DND-41 (cell line): Measurements from ENCODE around the gene TRPM3.

Experiments used
- CTCF ChIP-seq: IDR thresholded peaks from 2 replicates; pipeline ENCODE4 v1.5.1; 2012; ENCODE audit warnings: borderline replicate concordance, low read length, moderate library complexity, mild to moderate bottlenecking; ENCODE audit not compliant: poor library complexity, severe bottlenecking; ENCODE audit errors: extremely low read depth
- EZH2 ChIP-seq: IDR thresholded peaks from 3 replicates; pipeline ENCODE4 v1.6.1; 2012; ENCODE audit warnings: borderline replicate concordance, low read depth, mild to moderate bottlenecking, moderate library complexity, low read length, inconsistent platforms; ENCODE audit not compliant: severe bottlenecking

DNA sequence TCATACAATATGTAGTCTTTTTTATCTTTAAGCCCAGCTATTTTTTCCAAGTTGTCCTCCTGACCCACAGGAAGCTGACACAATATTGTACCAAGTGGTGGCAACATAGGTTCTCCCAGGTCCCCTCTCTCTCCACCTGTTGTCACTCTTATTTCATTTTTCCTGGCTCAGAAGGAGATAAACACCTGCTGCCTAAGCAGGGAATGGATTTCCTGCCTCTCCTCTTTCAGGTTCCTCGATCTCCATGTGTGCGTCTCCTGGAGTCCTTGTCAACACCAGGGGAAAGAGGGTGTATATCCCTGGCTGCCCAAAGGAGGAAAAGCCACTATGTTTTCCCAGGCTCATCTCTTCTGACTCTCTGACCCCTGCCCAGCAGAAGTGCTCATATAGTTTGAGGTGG, 625.2 kb downstream of the TRPM3 start:
- TF ChIP-seq CTCF (no peak), EZH2 (no peak)
